ENCODE results near the gene SHANK1.

SHANK1 gene

GRCh38 chr19:50679177-50680125, 40.2 kb downstream of the SHANK1 start:
- no peak for DNase-seq

- no peak for DNase-seq
Observed at GRCh38 chr19:50678323-50678722, 41.3 kb downstream of the SHANK1 start.

- DNase-seq = no peak
Observed at GRCh38 chr19:50677636-50678035, 42.0 kb downstream of the SHANK1 start.

GRCh38 chr19:50676625-50677197, 42.9 kb downstream of the SHANK1 start:
- no peak for DNase-seq

- no peak for DNase-seq
Observed at GRCh38 chr19:50673118-50673517, 46.5 kb downstream of the SHANK1 start.

GRCh38 chr19:50670102-50670380, 49.6 kb downstream of the SHANK1 start:
- DNase-seq = no peak

GRCh38 chr19:50669302-50670101, 50.1 kb downstream of the SHANK1 start:
- DNase-seq = peak; percentile 23

GRCh38 chr19:50668879-50669278, 50.7 kb downstream of the SHANK1 start:
- no peak for DNase-seq

GRCh38 chr19:50668416-50668815, 51.2 kb downstream of the SHANK1 start:
- DNase-seq = no peak

- DNase-seq = no peak
Observed at GRCh38 chr19:50667759-50668231, 51.8 kb downstream of the SHANK1 start.

- DNase-seq = no peak
Observed at GRCh38 chr19:50667177-50667758, 52.3 kb downstream of the SHANK1 start.

- no peak for DNase-seq
Observed at GRCh38 chr19:50666346-50667176, 53.0 kb downstream of the SHANK1 start.

GRCh38 chr19:50664204-50664603, 55.4 kb downstream of the SHANK1 start:
- DNase-seq = no peak

- peak; percentile 12 for DNase-seq
Observed at GRCh38 chr19:50663482-50663790, 56.2 kb downstream of the SHANK1 start.

GRCh38 chr19:50662651-50663481, 56.7 kb downstream of the SHANK1 start:
- no peak for DNase-seq

- no peak for DNase-seq
Observed at GRCh38 chr19:50661766-50662650, 57.6 kb downstream of the SHANK1 start.

- DNase-seq = no peak
Observed at GRCh38 chr19:50661023-50661422, 58.6 kb downstream of the SHANK1 start.

GRCh38 chr19:50660088-50660366, 59.6 kb downstream of the SHANK1 start:
- no peak for DNase-seq

- peak; percentile 38 for DNase-seq
Observed at GRCh38 chr19:50659318-50660087, 60.1 kb downstream of the SHANK1 start.

Measured in NCI-H69 (cell line).